ENCODE measurements around the gene FHIT.

The FHIT gene

DNA sequence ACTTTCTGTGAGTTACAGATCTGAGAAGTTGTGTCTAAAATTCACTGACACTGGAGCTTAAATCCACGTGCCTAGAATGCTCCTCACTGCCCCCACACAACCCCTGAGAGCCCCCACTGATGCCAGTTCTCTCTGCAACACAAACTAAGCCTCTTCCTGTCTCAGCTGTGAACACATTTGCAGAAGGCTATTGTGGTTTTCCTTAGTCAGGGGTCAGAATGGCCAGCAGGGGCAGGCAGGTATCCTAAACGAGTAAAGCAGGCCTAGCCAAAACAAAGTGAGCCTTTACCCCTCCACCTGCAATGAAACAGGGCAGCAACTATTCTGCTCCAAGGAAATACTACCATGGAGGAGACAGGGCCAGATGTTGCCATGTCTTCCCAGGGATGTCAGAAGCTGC lies 78.6 kb downstream of the FHIT start:
- in situ Hi-C loops (cut with MboI; ENCODE audit: low sequenced_read_pairs), result no loop called here

DNA sequence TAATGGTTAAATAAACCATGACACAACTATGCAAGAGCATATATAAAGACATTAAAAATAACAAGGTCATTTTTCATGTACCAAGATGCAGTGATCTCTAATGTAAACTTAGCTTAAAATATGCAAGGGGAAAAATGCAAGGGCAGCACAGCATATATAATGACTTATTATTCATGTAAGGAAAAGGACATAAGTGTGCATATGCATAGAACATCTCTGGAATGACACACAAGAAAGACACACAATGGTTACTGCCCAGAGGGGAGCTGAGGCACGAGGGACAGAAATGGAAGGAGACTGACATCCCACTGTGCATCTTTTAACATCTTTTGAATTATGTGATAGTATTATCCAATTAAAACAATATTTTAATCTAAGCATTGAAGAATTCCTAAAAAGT lies 79.0 kb downstream of the FHIT start:
- in situ Hi-C loops (cut with MboI; ENCODE audit: low sequenced_read_pairs), result no loop called here

DNA sequence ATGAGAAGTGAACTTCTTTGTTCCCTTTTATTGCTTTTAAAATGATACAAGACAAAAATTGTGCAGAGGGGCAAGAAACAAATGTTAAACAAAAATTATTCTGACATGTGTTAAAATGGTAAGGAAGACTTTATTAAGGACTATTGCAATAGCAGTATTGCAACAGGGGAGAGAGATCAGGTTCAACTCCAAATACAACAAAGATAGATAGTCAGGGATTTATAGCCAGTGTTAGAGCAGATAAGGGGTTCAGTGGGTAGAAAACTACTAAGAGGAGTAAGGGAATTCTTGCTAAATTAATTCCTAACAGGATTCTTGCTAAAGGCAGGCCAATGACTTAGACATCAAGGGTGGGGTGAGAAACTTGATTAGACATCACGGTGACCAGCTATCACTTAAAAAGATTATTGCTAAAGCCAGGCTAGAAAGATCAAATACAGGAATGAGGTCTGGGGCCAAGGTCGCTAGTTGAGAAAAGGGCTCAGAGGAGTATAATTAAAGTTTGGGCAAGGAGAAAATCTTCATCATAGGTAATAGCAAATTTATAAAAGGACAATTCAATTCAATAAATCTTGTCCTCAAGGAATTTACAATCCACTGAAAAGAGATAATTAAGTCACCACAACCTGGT lies 81.5 kb downstream of the FHIT start:
- in situ Hi-C loops (cut with MboI; ENCODE audit: low sequenced_read_pairs), result no loop called here

DNA sequence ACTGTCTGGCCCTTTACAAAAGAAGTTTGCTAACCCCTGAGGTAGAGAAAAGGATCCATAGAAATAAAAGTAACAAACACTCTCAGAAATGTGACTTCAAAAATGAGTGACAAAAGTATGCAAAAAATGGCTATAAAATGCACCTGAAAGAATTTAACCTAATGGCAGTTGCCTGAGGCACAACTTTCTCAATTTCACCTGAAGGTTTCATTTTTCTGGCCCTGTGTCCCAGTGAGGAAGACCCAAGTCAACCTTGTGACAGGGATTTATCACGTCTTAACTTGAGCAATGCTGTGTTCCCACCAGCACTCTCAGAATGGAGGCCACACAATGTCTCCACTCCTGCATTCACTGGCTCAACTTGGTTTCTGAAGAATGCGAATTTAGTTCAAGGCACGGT lies 83.0 kb downstream of the FHIT start:
- in situ Hi-C loops (cut with MboI; ENCODE audit: low sequenced_read_pairs), result no loop called here

DNA sequence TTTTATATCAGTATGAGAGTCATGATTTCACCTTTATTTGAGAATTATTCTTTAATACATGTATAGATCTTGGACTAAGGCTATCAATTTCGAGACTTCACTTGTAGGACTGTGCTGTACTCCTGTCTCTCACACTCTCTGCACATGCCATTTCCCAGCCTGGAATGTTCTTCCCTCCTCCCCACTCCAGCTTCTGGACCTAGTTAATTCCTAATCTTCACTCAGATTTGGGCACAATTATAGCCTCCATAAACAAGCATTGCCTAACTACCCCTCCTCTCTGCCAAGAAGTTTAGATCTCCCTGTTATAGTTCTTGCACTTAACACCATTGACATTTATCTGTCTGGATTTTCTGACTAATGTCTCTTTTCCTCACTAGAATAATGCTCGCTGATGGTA lies 88.3 kb downstream of the FHIT start:
- in situ Hi-C loops (cut with MboI; ENCODE audit: low sequenced_read_pairs), result no loop called here

DNA sequence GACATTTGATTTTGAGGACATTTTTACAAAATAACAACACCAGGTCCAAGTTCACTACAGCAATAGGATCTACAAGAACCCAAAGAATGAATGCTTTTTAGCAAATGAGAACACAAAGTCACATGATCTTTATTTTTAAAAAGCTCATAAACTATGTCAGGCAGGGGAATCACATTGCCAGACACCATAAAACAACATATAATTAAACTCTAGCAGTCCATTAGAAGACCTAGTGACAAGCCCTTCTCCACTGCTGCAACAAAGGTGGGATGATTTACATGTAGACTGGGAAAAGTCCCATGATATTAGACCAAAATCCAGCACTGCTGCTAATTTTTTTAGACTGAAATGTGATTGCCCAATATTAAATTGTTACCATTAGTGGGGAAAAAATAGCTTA lies 92.6 kb downstream of the FHIT start:
- in situ Hi-C loops (cut with MboI; ENCODE audit: low sequenced_read_pairs), result no loop called here

DNA sequence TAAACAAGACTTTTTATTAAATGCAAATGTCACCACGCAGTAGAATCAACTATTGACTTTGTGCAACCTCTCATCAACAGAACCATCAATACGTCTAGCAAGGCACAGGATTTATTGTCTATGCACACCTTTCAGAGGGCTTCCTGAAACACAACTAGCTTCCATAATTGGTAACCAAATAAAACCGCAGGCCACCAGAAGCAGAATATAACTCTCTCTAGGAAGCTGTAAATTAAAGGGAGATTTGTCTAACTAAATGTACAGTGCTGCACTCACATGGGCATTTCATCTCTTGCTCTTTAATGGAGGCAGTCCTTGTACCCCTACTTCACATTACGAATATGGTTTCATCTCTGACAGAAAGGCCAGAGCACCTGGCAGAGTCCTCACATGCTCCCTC lies 93.0 kb downstream of the FHIT start:
- in situ Hi-C loops (cut with MboI; ENCODE audit: low sequenced_read_pairs), result no loop called here

DNA sequence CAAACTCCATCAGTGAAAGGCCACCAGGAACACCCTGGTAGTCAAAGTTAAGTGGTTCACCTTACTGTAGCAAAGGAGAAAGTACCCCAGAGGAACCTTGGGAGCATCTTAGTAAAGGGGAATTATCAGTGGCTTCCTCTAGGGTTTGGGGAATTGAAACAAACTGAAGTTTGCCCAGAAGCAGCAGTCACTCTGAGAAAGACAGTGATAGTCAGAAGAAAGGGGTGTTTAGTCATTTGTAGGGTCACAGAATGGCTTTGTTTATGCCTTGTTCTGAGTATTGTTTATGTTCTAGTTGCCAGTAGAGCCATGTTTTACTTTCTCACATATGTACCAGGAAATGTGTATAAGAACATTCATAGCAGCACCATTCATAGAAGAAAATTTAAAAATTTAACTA lies 93.8 kb downstream of the FHIT start:
- in situ Hi-C loops (cut with MboI; ENCODE audit: low sequenced_read_pairs), result no loop called here

DNA sequence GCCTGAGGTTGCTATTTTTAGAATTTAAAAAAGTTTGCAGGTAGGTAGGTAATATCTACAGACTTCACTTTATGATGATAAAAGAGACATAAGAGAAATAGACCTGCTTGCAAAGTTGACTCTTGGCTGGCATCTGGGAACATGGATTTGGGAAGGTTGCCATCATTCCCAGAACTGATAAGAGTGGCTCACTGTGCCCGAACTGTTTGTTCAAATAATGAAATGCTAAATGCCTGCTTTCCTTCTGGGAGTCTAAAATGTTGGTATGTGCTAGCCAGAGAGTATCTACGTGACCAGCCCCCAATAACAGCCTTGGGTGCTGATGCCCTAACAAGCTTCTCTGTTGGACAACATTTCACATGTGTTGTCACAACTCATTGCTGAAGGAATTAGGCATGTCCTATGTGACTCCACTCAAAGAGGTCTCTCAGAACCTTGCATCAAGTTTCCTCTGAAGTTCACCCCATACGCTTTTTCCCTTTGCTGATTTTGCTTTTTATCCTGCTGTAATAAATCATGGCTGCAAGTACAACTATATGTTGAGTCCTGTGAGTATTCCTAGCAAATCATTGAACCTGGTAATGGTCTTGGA lies 95.5 kb downstream of the FHIT start:
- in situ Hi-C loops (cut with MboI; ENCODE audit: low sequenced_read_pairs), result no loop called here

DNA sequence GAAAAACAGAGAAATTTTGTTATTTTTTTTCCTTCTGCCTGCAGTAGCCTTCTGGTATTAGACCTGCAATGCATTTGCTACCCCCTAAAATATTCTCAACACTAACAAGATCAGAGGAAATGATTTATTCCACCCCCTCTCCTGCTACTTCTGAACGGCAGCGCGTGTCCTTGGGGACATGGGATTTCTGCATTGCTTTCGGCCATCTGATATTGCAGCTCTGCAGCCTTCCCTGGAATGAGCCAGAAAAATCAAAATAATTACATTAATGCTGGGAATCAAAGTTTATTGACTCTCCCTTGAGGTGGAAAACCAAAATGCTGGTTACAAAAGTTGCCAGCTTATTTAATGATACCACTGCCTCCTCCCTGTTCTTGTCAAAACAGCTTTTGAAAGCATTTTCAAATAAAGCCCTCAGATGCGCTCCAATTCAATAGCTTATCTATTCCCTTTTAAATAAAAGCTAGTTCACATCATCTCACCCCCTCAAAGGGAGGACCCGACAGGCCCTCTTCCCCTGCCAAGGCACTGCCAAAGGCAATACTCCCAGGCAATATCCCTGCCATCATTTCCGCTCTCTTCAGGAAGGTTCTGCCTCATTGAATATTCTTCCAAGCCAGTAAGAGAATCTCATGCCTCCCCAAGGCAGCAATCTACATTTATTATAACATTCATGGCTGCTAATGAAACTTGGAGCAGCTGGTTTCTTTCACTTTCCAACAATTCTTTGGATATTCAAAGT lies 96.6 kb downstream of the FHIT start:
- in situ Hi-C loops (cut with MboI; ENCODE audit: low sequenced_read_pairs), result no loop called here

DNA sequence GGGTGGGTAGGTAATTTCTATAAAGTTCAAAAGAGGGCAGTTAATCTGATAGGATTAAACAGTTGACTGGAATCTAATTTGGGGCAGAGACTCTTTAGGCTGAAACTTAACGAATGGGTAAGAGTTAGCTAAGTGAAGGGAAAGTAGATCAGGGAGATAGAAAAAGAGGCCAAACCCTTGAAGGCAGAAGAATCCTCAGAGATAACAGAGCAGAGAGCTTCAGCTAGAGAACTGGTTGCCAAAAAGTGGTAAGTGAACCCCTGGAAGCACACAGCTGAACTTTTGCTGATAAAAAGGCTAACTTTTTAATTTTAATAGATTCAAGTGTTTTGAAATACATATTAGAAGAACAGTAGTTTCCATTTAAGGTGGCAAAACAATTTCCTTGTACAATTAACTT lies 99.2 kb downstream of the FHIT start:
- in situ Hi-C loops (cut with MboI; ENCODE audit: low sequenced_read_pairs), result no loop called here

DNA sequence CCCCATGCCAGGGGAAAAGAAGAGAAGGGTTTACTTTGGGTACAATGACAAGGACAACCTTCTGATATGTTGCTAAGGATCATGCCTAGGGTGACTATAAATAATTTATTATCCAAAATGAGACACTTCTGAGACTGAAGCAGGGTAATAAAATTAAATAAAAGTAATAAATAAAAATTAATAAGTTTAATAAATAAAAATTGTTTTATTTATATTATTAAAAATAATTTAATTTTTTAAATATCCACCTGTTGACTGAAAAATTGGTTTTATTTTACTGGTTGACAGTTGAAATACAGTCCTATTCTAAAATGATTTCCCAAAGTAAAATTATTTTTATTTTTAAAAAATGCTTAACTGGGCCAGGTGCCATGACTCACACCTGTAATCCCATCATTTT lies 102.0 kb downstream of the FHIT start:
- in situ Hi-C loops (cut with MboI; ENCODE audit: low sequenced_read_pairs), result no loop called here

DNA sequence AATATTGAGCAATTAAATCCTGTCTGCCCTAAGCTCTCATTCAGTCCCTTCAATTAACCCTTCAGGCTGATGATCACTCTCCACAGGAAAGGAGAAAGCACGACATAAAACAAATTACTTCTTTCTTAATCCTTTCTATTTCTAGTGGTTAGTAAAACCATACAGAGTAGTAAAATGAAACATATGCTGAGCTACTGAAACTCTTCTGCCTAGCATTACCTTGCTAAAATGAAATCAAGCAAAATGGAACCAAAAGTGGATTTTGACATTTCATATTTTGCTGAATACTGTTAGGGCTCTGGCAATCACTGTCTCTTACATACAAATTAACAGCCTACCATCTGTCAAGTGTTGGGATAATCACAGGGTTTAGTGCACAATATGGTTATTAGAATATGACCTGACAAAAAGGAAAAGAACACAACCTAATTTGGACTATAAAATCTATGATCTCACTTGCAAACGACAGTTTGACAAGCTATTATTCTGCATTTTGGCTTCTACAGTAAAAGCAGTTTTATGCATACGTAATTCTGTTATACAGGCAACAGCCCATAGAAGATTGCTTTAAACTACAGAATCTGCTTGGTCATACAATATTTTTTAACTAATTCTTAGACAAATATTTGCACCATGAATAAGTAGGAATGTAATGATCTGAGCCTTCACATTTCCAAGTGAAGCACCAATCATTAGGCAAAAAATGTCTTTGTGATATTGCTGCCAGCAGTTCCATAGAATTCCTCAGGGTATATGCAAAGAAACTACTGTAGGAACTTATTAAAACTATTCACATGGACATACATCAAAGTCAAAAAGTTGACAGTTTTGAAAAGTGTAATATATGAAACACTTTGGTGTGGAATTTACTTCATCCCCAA lies 105.0 kb downstream of the FHIT start:
- in situ Hi-C loops (cut with MboI; ENCODE audit: low sequenced_read_pairs), result no loop called here

DNA sequence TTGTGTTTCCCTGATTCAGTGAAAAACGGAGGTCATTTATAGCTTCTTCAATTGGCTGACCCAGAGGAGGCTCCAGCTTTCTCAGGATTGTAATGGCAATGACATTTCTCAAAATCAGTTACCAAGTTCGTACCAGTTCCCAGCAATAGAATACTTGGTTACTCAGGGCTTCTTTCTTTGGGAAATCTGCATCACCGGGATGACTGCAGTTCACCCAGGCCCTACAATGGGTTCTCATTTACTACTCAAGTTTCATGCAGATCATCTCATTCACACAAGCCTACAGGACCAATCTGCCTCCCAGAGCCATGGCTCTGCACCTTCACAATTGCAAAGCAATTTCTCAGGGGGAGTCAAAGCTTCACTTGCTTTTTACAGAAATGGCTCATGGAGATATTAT lies 109.6 kb downstream of the FHIT start:
- in situ Hi-C loops (cut with MboI; ENCODE audit: low sequenced_read_pairs), result no loop called here

DNA sequence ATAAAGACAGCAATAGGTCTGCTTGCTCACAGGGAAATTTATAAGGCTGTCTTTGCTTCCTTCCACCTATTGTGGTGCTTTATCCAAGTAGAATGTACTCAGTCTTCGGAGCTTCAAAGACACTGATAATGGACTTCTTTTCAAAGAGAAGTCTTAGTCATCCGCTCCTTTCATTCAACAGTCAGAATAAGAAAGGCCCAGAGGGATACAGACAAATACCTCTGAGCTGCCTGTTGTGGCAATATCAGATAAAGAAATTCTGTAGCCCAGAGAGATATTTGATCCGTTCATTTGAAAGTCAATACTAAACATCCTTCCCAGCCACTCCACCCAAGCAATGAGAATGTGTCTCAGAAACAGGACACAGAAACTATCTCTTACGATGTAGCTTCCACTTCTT lies 110.0 kb downstream of the FHIT start:
- in situ Hi-C loops (cut with MboI; ENCODE audit: low sequenced_read_pairs), result no loop called here

DNA sequence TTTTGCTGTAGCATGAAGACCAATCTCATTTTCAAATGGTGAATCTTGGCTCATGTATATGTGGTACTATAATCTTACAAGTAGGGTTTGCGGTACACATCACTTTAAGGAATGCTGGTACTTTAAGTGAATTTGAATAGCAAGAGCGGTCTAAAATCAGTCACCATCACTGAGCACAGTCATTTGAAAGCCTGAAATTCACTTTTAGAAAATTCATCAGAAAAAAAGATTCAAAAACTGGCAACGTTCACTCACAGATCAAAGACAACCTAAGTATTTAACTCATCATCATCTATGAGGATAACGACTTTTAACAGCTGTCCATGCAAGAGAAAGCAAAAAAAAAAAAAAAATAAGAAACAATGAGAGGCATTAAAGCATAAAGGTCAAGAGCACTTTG lies 111.6 kb downstream of the FHIT start:
- in situ Hi-C loops (cut with MboI; ENCODE audit: low sequenced_read_pairs), result no loop called here

DNA sequence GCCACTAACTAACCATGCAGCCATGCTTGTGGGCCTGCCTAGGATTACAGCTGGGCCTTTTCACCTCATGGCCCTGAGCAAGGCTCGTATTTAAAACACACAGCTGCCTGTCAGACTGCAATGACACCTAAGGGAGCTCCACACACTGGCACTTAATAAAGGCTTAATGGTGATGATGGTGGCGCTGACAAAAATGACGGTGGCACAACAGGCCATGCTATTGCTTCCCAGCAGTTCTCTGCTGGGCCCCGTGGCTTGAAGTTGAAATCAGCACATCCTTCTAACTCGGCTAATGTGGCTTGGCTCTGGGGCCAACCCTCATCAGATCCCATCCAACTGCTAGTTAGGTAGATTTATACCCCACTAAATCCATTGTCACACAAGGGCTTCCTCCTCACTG lies 112.9 kb downstream of the FHIT start:
- in situ Hi-C loops (cut with MboI; ENCODE audit: low sequenced_read_pairs), result no loop called here

DNA sequence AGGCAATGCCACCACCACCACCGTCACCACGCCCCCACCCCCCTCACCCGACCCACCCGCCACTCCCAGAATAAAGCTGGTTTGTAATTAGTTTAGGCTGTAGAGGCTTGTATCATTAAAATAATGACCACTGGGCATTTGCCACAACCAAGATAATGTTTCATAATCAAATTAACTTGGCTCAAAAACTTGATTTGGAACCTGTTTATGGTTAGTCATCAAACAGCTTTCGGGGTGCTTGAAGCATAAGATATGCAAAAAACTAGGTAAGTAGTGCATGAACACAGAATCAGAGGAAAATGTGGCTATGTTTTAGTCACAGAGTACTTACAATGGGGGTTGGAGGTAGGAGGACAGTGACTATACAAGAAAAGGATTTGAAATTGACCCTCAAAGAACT lies 115.1 kb downstream of the FHIT start:
- in situ Hi-C loops (cut with MboI; ENCODE audit: low sequenced_read_pairs), result no loop called here

DNA sequence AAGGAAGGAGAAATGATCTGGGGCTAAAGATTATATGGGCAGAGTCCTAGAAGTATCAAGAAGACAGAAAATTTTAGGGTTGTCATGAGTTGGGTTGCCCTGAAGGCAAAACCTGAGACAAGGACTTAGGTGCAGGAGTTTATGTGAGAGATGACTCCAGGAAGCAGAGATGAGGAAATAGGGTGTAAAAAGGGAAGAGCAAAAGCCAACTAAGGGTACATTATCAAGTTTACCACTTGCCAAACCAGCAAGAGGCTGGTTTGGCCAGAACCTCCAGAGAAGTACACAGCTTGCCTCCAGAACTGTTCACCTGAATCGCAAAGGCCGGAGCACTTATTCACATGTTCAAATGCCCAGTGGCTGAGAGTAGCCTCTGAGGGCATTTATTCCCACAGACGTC lies 116.7 kb downstream of the FHIT start:
- in situ Hi-C loops (cut with MboI; ENCODE audit: low sequenced_read_pairs), result no loop called here

DNA sequence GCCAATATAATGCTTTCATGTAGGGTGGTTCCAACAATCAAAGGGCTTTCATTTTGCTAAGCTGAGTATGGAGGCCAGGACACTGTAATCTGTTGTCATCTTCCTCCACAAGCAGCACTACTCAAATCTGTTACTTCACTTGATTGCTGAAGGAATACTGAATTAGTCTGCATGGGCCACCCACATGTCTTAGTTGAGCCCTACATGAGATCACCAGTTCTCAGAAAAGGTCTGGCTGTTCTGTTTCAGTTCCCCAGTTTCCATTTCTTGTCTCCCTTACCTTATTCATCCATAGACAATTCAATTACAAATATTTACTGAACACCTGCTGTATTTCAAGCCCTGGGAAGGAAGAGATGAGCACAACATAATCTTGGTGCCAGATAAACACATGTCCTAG lies 119.2 kb downstream of the FHIT start:
- in situ Hi-C loops (cut with MboI; ENCODE audit: low sequenced_read_pairs), result no loop called here

DNA sequence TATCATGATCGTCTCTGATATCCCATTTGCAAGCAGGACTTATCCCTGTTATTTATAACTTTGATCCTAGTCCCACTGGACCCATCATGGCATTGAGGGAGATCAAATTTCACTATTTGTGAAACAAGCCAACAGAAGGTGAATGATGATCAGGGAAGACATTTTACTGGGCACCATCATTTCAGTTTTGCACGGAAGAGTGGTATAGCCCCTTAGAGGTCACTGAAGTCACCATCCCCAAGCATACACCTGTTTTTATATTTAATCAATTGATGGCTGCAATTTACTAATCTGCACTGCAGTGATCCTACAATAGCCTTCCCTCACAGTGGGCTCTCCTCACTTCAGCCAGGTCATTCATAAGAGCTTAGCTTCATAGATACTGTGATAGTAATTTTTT lies 132.4 kb downstream of the FHIT start:
- in situ Hi-C loops (cut with MboI; ENCODE audit: low sequenced_read_pairs), result no loop called here

Data from HL-60/S4 treated with retinoic acid at 250 ng/mL for 4 days and 3 days (cell line).